Panc1 (cell line): ENCODE results near the gene MTMR12.

ENCODE experiments used
- CTCF ChIP-seq: fragments of 450-650 bp; IDR thresholded peaks from 2 replicates; pipeline ENCODE4 v1.5.1; 2017; ENCODE audit warnings: mild to moderate bottlenecking
- POLR2AphosphoS5 ChIP-seq: IDR thresholded peaks from 2 replicates; pipeline ENCODE4 v1.6.1; 2012; ENCODE audit warnings: mild to moderate bottlenecking, low read depth, low read length, moderate library complexity
- REST ChIP-seq, 2 experiments: IDR thresholded peaks; 2 replicates each; pipeline ENCODE4 v1.6.1; 2011 to 2012; ENCODE audit warnings: low read depth in 2 of 2, control low read depth in 1 of 2, low read length in 1 of 2, mild to moderate bottlenecking in 1 of 2, moderate library complexity in 1 of 2; ENCODE audit not compliant: insufficient read depth in 1 of 2
- SIN3A ChIP-seq: IDR thresholded peaks from 2 replicates; pipeline ENCODE4 v1.6.1; 2012; ENCODE audit warnings: low read depth, mild to moderate bottlenecking, low read length, moderate library complexity, borderline replicate concordance; ENCODE audit not compliant: insufficient read depth

GRCh38 chr5:32207355-32207634 is 105.4 kb downstream of the MTMR12 start:
- TF ChIP-seq REST (IDR thresholded peaks at IDR 0.05; ENCODE audit: insufficient read depth in 1 of 2, low read depth in 2 of 2, low read length in 1 of 2) (no peak), SIN3A (no peak), POLR2AphosphoS5 (no peak), CTCF (no peak)
